Measurements from ENCODE around the gene KCNQ5.

Gene KCNQ5

GRCh38 chr6:72832271-72832670, 210.4 kb downstream of the KCNQ5 start:
- in situ Hi-C loops (cut with MboI; ENCODE audit: low sequenced_read_pairs), result no loop called here

- in situ Hi-C loops (cut with MboI; ENCODE audit: low sequenced_read_pairs), result no loop called here
Measured at GRCh38 chr6:72835749-72836148, 213.9 kb downstream of the KCNQ5 start.

GRCh38 chr6:72836971-72837370, 215.1 kb downstream of the KCNQ5 start:
- in situ Hi-C loops (cut with MboI; ENCODE audit: low sequenced_read_pairs), result no loop called here

- in situ Hi-C loops (cut with MboI; ENCODE audit: low sequenced_read_pairs), result no loop called here
Measured at GRCh38 chr6:72841195-72841594, 219.3 kb downstream of the KCNQ5 start.

- in situ Hi-C loops (cut with MboI; ENCODE audit: low sequenced_read_pairs), result no loop called here
Measured at GRCh38 chr6:72842140-72842539, 220.3 kb downstream of the KCNQ5 start.

- in situ Hi-C loops (cut with MboI; ENCODE audit: low sequenced_read_pairs), result no loop called here
Measured at GRCh38 chr6:72844614-72845013, 222.8 kb downstream of the KCNQ5 start.

- in situ Hi-C loops (cut with MboI; ENCODE audit: low sequenced_read_pairs), result no loop called here
Measured at GRCh38 chr6:72849346-72849745, 227.5 kb downstream of the KCNQ5 start.

- in situ Hi-C loops (cut with MboI; ENCODE audit: low sequenced_read_pairs), result no loop called here
Measured at GRCh38 chr6:72850040-72850439, 228.2 kb downstream of the KCNQ5 start.

- in situ Hi-C loops (cut with MboI; ENCODE audit: low sequenced_read_pairs), result no loop called here
Measured at GRCh38 chr6:72850469-72850868, 228.6 kb downstream of the KCNQ5 start.

GRCh38 chr6:72855471-72855870, 233.6 kb downstream of the KCNQ5 start:
- in situ Hi-C loops (cut with MboI; ENCODE audit: low sequenced_read_pairs), result no loop called here

- in situ Hi-C loops (cut with MboI; ENCODE audit: low sequenced_read_pairs), result no loop called here
Measured at GRCh38 chr6:72856801-72857200, 234.9 kb downstream of the KCNQ5 start.

- in situ Hi-C loops (cut with MboI; ENCODE audit: low sequenced_read_pairs), result no loop called here
Measured at GRCh38 chr6:72857791-72858585, 236.1 kb downstream of the KCNQ5 start.

GRCh38 chr6:72861059-72861458, 239.2 kb downstream of the KCNQ5 start:
- in situ Hi-C loops (cut with MboI; ENCODE audit: low sequenced_read_pairs), result no loop called here

- in situ Hi-C loops (cut with MboI; ENCODE audit: low sequenced_read_pairs), result no loop called here
Measured at GRCh38 chr6:72861935-72862432, 240.1 kb downstream of the KCNQ5 start.

- in situ Hi-C loops (cut with MboI; ENCODE audit: low sequenced_read_pairs), result no loop called here
Measured at GRCh38 chr6:72863131-72863530, 241.3 kb downstream of the KCNQ5 start.

GRCh38 chr6:72864236-72864635, 242.4 kb downstream of the KCNQ5 start:
- in situ Hi-C loops (cut with MboI; ENCODE audit: low sequenced_read_pairs), result no loop called here

GRCh38 chr6:72864799-72865198, 242.9 kb downstream of the KCNQ5 start:
- in situ Hi-C loops (cut with MboI; ENCODE audit: low sequenced_read_pairs), result no loop called here

GRCh38 chr6:72865467-72865866, 243.6 kb downstream of the KCNQ5 start:
- in situ Hi-C loops (cut with MboI; ENCODE audit: low sequenced_read_pairs), result no loop called here

GRCh38 chr6:72869621-72870020, 247.8 kb downstream of the KCNQ5 start:
- in situ Hi-C loops (cut with MboI; ENCODE audit: low sequenced_read_pairs), result no loop called here

- in situ Hi-C loops (cut with MboI; ENCODE audit: low sequenced_read_pairs), result no loop called here
Measured at GRCh38 chr6:72873433-72873832, 251.6 kb downstream of the KCNQ5 start.

GRCh38 chr6:72876256-72876655, 254.4 kb downstream of the KCNQ5 start:
- in situ Hi-C loops (cut with MboI; ENCODE audit: low sequenced_read_pairs), result no loop called here

- in situ Hi-C loops (cut with MboI; ENCODE audit: low sequenced_read_pairs), result no loop called here
Measured at GRCh38 chr6:72886170-72886569, 264.3 kb downstream of the KCNQ5 start.

GRCh38 chr6:72890233-72890632, 268.4 kb downstream of the KCNQ5 start:
- in situ Hi-C loops (cut with MboI; ENCODE audit: low sequenced_read_pairs), result no loop called here
